ENCODE data around the gene SDR42E1. TPM values are rescaled to one million over a fixed set of nuclear protein-coding genes. Genes with fewer than 3 reads are reported as not detected.

Gene SDR42E1
- total and polyA plus RNA-seq, 9 of the 15 experiments (the other 6 are each of a cell fraction or from before 2014, with no cell fraction given), result 0.13 to 1.3 (median 0.42) TPM

GRCh38 chr16:82033006-82033405 is 21.7 kb upstream of the SDR42E1 start:
- Histone ChIP-seq H2AFZ (ENCODE audit: low read depth, low read length) (no peak overlapping the region), H4K20me1 (replicated peaks; ENCODE audit: control insufficient read depth, insufficient read depth, low read length) (no peaks in the 10 kb centered on the region), H3K27me3 (ENCODE audit: control insufficient read depth in 2 of 2, insufficient read depth in 2 of 2, low read length in 2 of 2) (no peaks in the 10 kb centered on the region; a peak in 3 of 5 replicates), H3K9me1 (ENCODE audit: control insufficient read depth, insufficient read depth, low read length) (no peaks in the 10 kb centered on the region), H3K36me3 (ENCODE audit: control insufficient read depth, insufficient read depth, low read length) (no peaks in the 10 kb centered on the region), H3K27ac (ENCODE audit: extremely low read depth, low read depth, low read length) (no peak overlapping the region), H3K4me1 (replicated peaks in 1 of 2; ENCODE audit: control insufficient read depth in 2 of 2, insufficient read depth in 2 of 2, low read length in 2 of 2) (no peaks in the 10 kb centered on the region), H3K4me2 (ENCODE audit: insufficient read depth, low read length) (no peak overlapping the region), H3K79me2 (ENCODE audit: control insufficient read depth, insufficient read depth, low read length) (no peaks in the 10 kb centered on the region), H3K4me3 (no peak overlapping the region), H3K9me3 (replicated peaks; ENCODE audit: control insufficient read depth, insufficient read depth, low read depth, low read length) (no peaks in the 10 kb centered on the region), H3K9ac (ENCODE audit: insufficient read depth in 1 of 2, low read depth in 2 of 2, low read length in 2 of 2) (no peak overlapping the region)
- DNase-seq (ENCODE audit: extremely low read depth in 1 of 4, low spot score in 3 of 4) (no peak), ATAC-seq (no peak), FAIRE-seq (no peak)
- no peak for TF ChIP-seq ZNF165 (CRISPR knock-in tag; IDR thresholded peaks at IDR 0.05; ENCODE audit: borderline replicate concordance)
- ChIA-PET CTCF (ENCODE audit: low intra/inter-chr PET ratio) (interaction anchor here (0.8 kb wide), 1 partner anchor 197 kb away, joined by 4 read pairs; no protein-coding TSS in a partner anchor), POLR2A (no interaction called here)
- 1% methylated on average over 6 of the region's 6 CpGs for WGBS (ENCODE audit: insufficient coverage, low coverage, missing lambda C conversion rate)
- BruUV-seq (replicated peaks), result no TSS peak
- intact Hi-C loops (cut with micrococcal nuclease) (no loop called here), in situ Hi-C loops (cut with MboI) (no loop called here)

GRCh38 chr16:82031116-82032084 is 20.1 kb upstream of the SDR42E1 start:
- 0% methylated on average over 13 of the region's 13 CpGs for WGBS (ENCODE audit: insufficient coverage, low coverage, missing lambda C conversion rate)
- Histone ChIP-seq H3K4me1 (replicated peaks in 1 of 2; ENCODE audit: control insufficient read depth in 2 of 2, insufficient read depth in 2 of 2, low read length in 2 of 2) (no peaks in the 10 kb centered on the region), H3K9me3 (replicated peaks; ENCODE audit: control insufficient read depth, insufficient read depth, low read depth, low read length) (no peaks in the 10 kb centered on the region), H3K9me1 (ENCODE audit: control insufficient read depth, insufficient read depth, low read length) (no peaks in the 10 kb centered on the region), H3K4me2 (ENCODE audit: insufficient read depth, low read length) (no peak overlapping the region), H3K36me3 (ENCODE audit: control insufficient read depth, insufficient read depth, low read length) (no peaks in the 10 kb centered on the region), H3K9ac (ENCODE audit: insufficient read depth in 1 of 2, low read depth in 2 of 2, low read length in 2 of 2) (no peak overlapping the region), H4K20me1 (replicated peaks; ENCODE audit: control insufficient read depth, insufficient read depth, low read length) (no peaks in the 10 kb centered on the region), H3K27me3 (ENCODE audit: control insufficient read depth in 2 of 2, insufficient read depth in 2 of 2, low read length in 2 of 2) (no peaks in the 10 kb centered on the region; a peak in 3 of 5 replicates), H2AFZ (ENCODE audit: low read depth, low read length) (no peak overlapping the region), H3K27ac (ENCODE audit: extremely low read depth, low read depth, low read length) (no peak overlapping the region), H3K79me2 (ENCODE audit: control insufficient read depth, insufficient read depth, low read length) (no peaks in the 10 kb centered on the region), H3K4me3 (no peak overlapping the region)
- DNase-seq (ENCODE audit: extremely low read depth in 1 of 4, low spot score in 3 of 4) (peak; percentile 18 to 45 (median 32)), ATAC-seq (peak; percentile 47; the same call in 1 of the 3 replicates), FAIRE-seq (peak; percentile 55)
- no TSS peak for BruUV-seq (replicated peaks)
- CTCF ChIA-PET (ENCODE audit: low intra/inter-chr PET ratio), result interaction anchor here (1.2 to 1.6 kb wide), 2 partner anchors 198 to 201 kb away, joined by 3 to 17 read pairs; no protein-coding TSS in a partner anchor
- POLR2A ChIA-PET, result interaction anchor here (0.6 kb wide), 1 partner anchor 43 kb away, joined by 3 read pairs; no protein-coding TSS in a partner anchor
- in situ Hi-C loops (cut with MboI) (no loop called here), intact Hi-C loops (cut with micrococcal nuclease) (loop anchor here (1.0 kb wide), 1 partner anchor 199 kb away; no protein-coding TSS in a partner anchor)
- no peak for TF ChIP-seq HNRNPLL (IDR thresholded peaks at IDR 0.05; ENCODE audit: low read depth, low read length, poor library complexity, severe bottlenecking)
- TF ChIP-seq RAD21 (CRISPR knock-in tag; conservative IDR thresholded peaks at IDR 0.05 in 1 of 2, IDR thresholded peaks at IDR 0.05 in 1 of 2), result peak; percentile 77 to 86
